AG20443 (cell line): Measurements from ENCODE around the gene PTPN1.
"Not testable (repeated sequence)": the region's sequence is repeated elsewhere in the genome, so short reads cannot be mapped to it uniquely, and the experiment has no call there.

Source experiments
- DNase-seq: peaks from one replicate; pipeline ENCODE4 v3.0.0; 2012; ENCODE audit warnings: low spot score, mixed read lengths

PTPN1 gene

GRCh38 chr20:50558483-50558925, 48.3 kb downstream of the PTPN1 start:
- DNase-seq, result peak; percentile 70

- DNase-seq, result no peak
Observed at GRCh38 chr20:50559149-50559548, 49.0 kb downstream of the PTPN1 start.

GRCh38 chr20:50559856-50560638, 49.9 kb downstream of the PTPN1 start:
- DNase-seq, result no peak

- no peak for DNase-seq
Observed at GRCh38 chr20:50560867-50561266, 50.7 kb downstream of the PTPN1 start.

DNA sequence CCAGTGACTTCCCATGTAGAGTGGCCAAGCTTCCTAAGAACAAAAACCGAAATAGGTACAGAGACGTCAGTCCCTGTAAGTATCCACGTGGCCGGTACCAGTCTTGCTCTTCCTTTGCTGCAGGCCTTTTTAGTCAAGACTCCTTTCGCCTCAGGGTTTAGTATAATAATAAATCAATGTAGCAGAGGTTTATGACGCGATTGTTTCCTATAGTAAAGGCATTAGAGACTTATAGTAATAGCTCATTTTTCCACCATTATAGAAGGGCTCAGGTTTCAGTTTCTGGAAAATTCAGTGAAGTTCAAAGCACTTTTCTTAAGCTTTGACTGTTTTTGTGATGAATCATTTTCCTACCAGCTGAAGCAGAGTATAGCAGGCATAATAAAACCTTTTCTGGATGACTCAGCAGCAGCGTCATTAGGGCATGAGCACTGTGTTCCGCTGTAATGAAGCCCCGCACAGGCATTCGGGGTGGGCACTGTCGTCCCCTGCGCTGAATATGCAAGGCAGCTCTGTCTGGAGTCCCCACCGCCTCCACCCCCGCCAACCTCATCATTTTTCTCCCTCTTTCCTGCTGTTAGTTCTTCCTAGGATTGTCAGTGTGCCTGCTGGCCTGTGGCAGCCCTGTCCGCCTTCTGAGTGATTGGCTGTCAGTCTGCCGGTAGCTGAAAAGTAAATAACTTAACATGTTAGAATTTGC, 51.3 kb downstream of the PTPN1 start:
- peak; percentile 91 for DNase-seq

DNA sequence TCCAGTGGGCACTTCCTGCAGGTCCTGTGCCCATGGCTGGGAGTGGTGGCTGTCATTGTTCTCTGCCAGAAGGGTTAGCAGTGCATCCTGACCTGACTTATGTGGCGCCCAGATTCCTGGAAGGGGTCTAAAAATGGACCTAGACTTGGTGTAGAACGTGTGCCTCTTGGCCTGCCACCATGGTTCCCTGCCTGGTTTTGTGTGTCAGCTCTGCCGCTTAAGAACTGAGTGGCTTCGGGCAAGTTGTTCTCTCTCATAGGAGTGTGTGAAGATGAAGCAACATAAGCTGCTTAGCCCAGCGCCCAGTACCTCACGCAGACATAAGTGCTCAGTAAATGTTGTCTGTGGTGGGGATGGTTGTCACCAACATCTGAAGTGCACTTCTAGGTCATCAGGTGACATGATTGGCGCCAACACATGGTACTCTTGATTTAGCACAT, 52.1 kb downstream of the PTPN1 start:
- no peak for DNase-seq

- no peak for DNase-seq
Observed at GRCh38 chr20:50563133-50563944, 53.2 kb downstream of the PTPN1 start.

DNA sequence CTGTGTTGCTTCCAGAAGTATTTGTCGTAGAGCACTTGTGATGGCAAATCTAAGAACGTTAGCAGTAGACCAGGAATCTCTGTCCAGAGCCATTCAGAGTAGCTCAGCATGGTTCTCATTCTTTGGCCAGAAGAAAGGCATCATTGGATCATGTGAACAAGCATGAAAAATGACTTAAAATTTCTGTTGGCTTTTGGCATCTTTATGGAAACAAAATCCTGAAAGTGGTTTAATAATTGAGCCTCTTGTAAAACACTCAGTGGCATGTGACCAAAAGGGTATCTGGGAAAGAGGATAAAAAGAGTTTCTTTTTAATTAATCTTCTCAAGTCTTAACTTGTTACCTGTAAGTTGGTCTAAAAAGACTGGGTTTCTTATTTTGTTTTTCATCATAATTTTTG, 55.2 kb downstream of the PTPN1 start:
- no peak for DNase-seq

GRCh38 chr20:50565871-50566270, 55.7 kb downstream of the PTPN1 start:
- no peak for DNase-seq

GRCh38 chr20:50567860-50568548, 57.8 kb downstream of the PTPN1 start:
- DNase-seq, result no peak

DNA sequence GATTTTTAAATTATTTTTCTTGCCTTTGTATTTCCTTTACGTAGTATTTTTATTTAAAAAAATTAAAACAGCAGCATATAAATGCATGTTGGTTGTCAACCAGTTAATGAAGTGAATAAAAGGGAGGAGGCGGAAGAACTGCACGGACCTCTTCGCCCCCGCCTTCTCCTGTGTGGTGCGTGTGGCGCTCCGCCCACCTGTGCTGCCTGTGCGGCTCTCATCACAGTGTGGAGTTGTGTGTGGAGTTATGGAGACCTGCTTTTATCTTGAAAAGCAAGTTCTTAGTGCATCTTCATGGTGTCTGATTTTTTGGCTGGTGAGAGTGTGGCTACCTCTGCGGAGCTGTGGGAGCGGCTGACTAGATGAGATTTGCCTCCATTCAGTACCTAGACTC, 58.4 kb downstream of the PTPN1 start:
- DNase-seq, result no peak

- DNase-seq, result not testable (repeated sequence)
Observed at GRCh38 chr20:50569487-50569863, 59.3 kb downstream of the PTPN1 start.

GRCh38 chr20:50569864-50570836, 60.0 kb downstream of the PTPN1 start:
- no peak for DNase-seq

- DNase-seq, result no peak
Observed at GRCh38 chr20:50571466-50571865, 61.3 kb downstream of the PTPN1 start.

DNA sequence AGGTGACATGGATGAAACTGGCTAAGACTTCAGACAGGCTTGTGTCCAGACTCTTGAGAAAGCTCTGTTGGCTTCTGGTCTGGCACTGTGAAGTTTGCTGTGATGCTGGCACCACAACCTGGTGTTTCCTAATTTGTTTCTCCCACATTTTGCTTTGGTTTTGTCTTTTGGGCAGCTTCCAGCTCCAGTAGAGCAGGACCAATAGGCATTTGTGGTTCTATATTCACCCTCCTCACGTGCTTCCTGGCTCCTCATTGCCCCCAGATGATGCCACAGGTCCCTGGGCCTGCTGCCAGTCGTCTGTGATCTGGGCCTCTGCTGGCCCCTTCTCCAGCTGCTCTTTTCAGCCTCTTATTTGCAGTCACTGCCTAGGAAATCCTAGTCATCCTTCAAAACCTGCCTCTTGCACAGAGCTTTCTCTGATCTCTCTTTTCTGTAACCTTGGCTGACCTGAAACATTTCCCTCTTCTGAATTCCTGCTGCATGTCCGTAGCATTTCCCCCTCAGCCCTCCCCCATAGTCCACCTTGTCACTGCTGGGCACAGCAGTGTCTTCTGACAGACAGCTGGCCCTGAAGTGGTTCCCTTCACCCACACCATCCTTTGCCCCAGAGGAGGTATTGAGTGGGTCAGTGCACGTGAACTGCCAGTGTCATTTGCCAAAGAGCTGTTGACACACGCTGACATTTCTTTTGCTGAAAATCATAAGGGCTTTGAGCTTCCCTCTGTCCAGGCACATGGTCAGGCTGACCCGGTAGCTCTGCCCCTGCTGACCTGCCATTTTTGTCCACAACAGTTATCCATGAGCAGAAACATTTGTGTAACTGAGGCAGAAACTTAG, 63.0 kb downstream of the PTPN1 start:
- peak; percentile 75 for DNase-seq

GRCh38 chr20:50574108-50574507, 63.9 kb downstream of the PTPN1 start:
- DNase-seq, result no peak

DNA sequence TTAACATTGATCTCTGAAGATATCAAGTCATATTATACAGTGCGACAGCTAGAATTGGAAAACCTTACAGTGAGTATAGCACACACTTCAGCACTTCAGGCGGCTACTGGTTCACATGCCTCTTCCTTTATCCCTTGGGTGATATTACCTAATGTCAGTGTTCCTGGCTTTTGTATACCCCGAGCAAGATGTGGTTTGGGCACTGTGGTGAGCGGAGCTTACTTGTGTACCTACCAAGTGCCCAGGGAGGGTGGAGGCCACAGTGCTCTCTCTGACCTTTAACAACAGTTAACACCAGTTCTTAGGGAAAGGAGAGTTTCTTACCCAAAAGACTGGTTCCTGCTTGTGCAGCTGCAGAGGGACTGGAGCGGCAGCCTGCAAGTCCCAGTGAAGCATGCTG, 64.4 kb downstream of the PTPN1 start:
- DNase-seq, result no peak

- peak; percentile 70 for DNase-seq
Observed at GRCh38 chr20:50575865-50576720, 65.9 kb downstream of the PTPN1 start.
